ENCODE measurements around the gene ZSWIM9.

DNA sequence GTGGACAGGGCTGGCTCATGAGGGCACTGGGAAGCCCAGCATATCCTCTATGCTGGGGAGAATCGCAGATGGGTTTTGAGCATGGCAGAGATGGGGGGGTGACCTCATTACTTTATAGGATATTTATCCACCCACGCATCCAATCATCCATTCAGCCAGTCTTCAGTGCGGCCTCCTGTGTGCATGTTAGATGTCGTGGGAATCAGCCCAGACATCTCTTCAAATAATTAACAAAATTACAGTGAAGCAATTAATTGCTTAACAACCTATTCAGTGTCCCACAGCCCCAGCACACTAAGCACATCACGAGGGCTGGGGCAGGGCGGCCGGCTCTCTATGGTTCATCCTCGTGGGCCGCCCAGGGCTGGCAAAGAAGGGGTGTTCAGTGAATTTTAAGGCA, 21.9 kb upstream of the ZSWIM9 start:
- no peak for TF ChIP-seq POLR2A (IDR thresholded peaks at IDR 0.05)
- no peak for TF ChIP-seq CTCF (IDR thresholded peaks at IDR 0.05)
